Bronchial epithelial cell (primary cell): ENCODE measurements around the gene ZIC4. TPM values are rescaled to one million over a fixed set of nuclear protein-coding genes. Genes with fewer than 3 reads are reported as not detected.

Experiments
- DNase-seq: peaks from one replicate; pipeline ENCODE4 v3.0.0-alpha.2; 2010; ENCODE audit warnings: low read depth
- FAIRE-seq: peaks from 2 replicates; lab custom pipeline; 2011; peaks lifted over from hg19 to GRCh38; lab: Jason Lieb, UNC
- H3K27me3 ChIP-seq: 2 replicates; pipeline ENCODE4 v1.5.1; 2011; ENCODE audit warnings: low read length; ENCODE audit not compliant: control insufficient read depth, insufficient read depth
- H3K36me3 ChIP-seq: 2 replicates; pipeline ENCODE4 v1.5.1; 2011; ENCODE audit warnings: low read length; ENCODE audit not compliant: control insufficient read depth, insufficient read depth
- H3K4me3 ChIP-seq: 2 replicates; pipeline ENCODE4 v1.5.1; 2011; ENCODE audit warnings: mild to moderate bottlenecking, low read depth, low read length, control low read depth
- total RNA-seq: library from RNA; depleted of rRNA; stranded (reverse); fragments of >200 nt; gene quantifications from 2 replicates; pipeline ENCODE4 v1.2.1, GENCODE V29; 2014
- TF ChIP-seq, protein P1 (sequence below): IDR thresholded peaks from 2 replicates; pipeline ENCODE4 v1.5.1; 2011; ENCODE audit warnings: mild to moderate bottlenecking, moderate library complexity, low read length, control low read depth, inconsistent platforms; ENCODE audit not compliant: insufficient read depth, severe bottlenecking

The ZIC4 gene
- total RNA-seq, 1 donor from 2014 or later, result not detected

DNA sequence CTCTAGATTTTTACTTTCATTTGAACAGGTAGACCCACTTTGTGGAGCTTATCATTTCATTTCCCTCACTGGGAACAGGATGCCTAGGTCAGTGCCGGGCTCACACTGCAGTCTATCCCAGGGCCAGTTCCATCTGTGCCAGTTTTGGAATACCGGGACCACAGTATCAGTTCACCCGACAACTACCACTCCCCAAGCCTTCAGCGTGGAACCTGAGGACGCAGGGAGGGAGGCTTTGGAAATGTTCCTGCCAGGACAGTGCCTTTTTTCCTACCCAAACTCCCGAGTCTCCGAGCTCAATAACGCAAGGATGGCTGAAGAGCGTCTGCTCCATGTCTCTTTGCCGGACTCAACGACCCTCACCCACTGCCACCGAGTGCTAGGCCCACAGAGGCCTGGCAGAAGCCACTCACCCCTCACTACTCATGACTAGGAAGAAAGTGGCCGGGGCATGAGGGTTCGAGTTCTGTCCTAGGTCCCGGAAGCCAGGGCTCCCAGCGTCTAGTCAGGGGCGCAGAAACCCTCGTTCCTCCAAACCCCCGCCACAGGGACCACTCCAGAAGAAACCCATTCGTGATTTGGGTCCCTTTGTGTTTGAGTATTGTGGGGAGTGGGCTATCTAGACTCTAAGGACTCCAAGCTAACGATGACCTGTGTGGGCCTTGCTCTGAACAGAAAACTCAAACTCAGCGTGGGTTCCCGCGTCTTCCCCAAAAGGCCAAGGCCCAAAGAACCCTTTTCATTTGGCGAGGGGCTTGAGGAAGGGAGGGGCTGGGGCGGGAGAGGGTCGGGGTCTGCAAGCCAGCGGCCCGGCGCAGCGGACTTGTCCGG, 14.2 kb upstream of the ZIC4 start:
- TF ChIP-seq, protein P1, sequence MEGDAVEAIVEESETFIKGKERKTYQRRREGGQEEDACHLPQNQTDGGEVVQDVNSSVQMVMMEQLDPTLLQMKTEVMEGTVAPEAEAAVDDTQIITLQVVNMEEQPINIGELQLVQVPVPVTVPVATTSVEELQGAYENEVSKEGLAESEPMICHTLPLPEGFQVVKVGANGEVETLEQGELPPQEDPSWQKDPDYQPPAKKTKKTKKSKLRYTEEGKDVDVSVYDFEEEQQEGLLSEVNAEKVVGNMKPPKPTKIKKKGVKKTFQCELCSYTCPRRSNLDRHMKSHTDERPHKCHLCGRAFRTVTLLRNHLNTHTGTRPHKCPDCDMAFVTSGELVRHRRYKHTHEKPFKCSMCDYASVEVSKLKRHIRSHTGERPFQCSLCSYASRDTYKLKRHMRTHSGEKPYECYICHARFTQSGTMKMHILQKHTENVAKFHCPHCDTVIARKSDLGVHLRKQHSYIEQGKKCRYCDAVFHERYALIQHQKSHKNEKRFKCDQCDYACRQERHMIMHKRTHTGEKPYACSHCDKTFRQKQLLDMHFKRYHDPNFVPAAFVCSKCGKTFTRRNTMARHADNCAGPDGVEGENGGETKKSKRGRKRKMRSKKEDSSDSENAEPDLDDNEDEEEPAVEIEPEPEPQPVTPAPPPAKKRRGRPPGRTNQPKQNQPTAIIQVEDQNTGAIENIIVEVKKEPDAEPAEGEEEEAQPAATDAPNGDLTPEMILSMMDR, result no peak
- H3K4me3 ChIP-seq, result no peak overlapping the region
- peaks cover 56% of the 10 kb centered on the region for H3K27me3 ChIP-seq
- no peak for DNase-seq
- FAIRE-seq, result no peak
- H3K36me3 ChIP-seq, result no peaks in the 10 kb centered on the region

DNA sequence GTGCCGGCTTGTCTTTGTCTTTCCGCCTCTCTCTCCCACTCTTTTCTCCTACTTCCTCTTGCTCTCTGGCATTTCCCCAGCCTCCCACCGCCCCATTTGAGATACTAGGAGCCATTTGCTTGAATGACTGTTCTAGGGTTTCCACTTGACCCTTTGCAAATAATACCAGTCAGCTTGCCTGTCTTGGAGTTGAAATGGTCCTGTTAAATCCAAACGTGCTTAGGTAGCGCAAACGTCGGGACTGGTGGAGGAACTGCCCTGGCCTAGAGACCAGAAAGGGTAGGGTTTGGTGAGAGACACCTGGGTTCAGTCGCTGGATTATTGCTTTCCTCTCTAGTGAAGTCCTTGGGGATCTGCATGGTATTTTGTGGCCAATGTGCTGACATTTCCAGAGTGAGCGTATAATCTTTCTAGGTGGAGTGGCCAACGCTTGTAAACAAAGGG, 13.5 kb upstream of the ZIC4 start:
- no peak for DNase-seq
- Histone ChIP-seq H3K27me3 (peaks cover 57% of the 10 kb centered on the region), H3K36me3 (no peaks in the 10 kb centered on the region), H3K4me3 (no peak overlapping the region)
- no peak for FAIRE-seq
- TF ChIP-seq, protein P1, result no peak

DNA sequence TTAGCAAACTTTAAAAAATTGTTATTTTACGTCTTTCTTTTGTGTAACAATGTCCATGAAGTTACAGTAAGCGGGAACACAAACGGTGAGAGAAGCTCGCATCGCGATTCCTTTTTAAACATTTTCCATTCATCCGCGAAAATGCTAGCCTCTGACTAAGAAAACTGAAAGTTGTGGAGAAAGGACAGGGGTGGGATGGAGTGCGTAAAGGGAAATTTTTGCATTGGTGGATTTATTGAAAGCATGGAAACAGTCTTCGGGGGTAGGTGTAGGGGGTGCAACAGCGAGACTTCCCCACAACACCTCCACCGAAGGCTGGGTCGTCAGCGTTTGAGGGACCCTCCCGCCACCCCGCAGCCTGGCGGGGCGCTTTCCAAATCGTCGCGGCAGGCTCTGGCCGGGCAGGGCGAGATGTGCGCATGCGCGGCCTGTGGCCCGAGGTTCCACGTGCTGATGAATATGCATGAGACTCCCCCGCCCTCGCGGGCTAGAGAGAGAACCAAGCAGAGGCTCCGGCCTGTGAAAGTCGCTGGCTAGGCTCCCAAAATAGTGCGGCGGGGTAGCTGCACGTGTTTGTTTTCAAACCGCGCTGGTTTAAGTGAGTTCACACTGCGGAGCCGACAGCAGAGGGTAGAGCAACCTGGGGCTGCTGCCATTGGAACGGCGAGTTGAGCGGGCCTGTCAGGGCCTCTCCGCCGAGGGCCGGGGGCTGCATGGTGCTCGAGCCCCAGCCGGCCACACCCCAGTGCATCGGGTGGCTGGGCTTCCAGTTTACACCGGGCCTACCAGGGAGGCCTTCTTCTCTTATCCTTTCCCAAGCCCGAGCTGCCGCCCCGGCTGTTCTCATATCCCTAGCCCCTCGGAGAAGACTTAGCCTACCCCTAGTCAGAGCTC, 12.7 kb upstream of the ZIC4 start:
- H3K4me3 ChIP-seq, result no peak overlapping the region
- DNase-seq (no peak), FAIRE-seq (no peak)

DNA sequence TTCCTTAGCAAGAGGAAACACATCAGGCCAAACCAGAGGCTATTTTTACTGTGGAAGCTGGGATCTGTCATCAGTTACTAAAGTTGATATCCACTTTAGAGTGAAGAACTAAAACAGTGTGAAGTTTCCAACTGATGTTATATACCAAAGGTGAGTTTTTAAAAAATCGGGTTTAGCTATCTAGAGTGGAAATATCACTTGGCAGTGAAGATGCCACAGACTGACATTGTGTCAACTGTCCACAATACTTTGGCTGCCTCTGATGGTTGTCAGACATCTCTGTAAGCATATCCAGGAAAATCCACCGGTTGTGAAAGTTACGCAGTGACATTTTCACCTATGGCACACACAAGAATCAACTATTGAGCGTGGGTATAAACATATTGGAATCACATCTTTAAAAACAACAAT, 12.0 kb upstream of the ZIC4 start:
- Histone ChIP-seq H3K4me3 (no peak overlapping the region), H3K27me3 (peaks cover 51% of the 10 kb centered on the region), H3K36me3 (no peaks in the 10 kb centered on the region)
- DNase-seq (no peak), FAIRE-seq (no peak)
- TF ChIP-seq, protein P1, result no peak

More for the DNA sequence above, 12.7 kb upstream of the ZIC4 start:
- no peaks in the 10 kb centered on the region for H3K36me3 ChIP-seq
- TF ChIP-seq, protein P1, result no peak
- peaks cover 56% of the 10 kb centered on the region for H3K27me3 ChIP-seq

DNA sequence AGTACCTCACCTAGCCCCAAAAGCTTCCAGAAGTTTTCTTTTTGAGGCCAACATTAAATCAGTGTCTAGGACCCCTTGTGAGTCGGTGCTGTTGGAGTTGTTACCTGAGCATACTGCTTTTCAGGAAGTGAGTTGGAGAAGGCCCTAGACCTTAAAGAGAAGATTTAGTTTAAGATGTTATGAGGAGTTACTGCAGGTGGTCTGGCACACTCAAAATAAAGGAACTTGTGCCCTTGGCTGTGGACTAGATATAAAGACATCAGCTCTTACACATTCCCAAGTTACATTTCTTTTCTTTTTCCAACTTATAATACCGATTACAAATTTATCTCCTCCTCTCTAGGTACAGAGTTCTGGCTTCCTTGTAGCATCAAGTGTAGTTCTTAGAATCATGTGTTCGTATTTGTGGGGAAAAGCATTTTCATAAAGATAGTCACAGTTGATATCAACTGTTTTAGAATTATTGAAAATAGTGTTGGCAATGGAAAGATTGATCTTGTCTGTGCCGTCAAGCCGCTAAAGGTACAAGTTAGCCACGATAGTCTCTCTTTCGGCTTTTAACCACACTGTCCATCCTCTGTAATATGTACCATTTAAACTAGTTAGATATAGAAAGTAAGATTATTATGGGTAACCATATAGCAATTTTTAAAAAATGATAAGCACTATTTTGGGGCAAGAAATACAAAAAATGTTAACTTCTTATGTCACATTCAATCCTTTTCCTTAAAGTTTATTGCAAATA, 11.4 kb upstream of the ZIC4 start:
- no peak overlapping the region for H3K4me3 ChIP-seq
- peaks cover 50% of the 10 kb centered on the region for H3K27me3 ChIP-seq
- TF ChIP-seq, protein P1, result no peak
- no peaks in the 10 kb centered on the region for H3K36me3 ChIP-seq
- no peak for FAIRE-seq
- DNase-seq, result no peak
